Stimulated activated CD4-positive, alpha-beta T cell treated with anti-CD3 and anti-CD28 coated beads, Interleukin-4, amount 100 ng/mL, for 24 hours (primary cell): ENCODE data around the gene MLC1.

Source experiments
- DNase-seq: peaks from one replicate; pipeline ENCODE4 v3.0.0-alpha.2; 2020

MLC1 gene

DNA sequence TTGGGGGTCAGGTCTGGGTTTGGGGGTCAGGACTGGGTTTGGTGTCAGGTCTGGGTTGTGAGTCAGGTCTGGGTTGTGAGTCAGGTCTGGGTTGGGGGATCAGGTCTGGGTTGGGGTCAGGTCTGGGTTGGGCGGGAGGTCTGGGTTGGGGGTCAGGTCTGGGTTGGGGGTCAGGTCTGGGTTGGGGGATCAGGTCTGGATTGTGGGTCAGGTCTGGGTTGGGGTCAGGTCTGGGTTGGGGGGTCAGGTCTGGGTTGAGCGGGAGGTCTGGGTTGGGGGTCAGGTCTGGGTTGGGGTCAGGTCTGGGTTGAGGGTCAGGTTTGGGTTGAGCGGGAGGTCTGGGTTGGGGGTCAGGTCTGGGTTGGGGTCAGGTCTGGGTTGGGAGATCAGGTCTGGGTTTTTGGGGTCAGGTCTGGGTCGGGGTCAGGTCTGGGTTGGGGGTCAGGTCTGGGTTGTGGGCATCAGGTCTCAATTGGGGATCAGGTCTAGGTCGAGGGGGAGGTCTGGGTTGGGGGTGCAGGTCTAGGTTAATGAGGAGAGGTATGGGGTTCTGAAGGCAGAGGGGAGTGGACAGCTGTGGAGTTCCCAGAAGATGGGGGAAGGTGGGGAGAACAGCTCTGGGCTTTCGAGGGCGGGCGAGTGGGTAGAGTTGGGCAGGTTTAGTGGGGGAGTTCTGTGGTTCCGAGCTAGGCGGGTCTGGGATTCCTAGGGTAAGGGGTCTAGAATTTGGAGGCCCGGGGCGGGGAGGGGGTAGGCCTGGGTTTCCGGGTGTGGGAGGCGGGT, 27.8 kb downstream of the MLC1 start:
- DNase-seq, result no peak

- no peak for DNase-seq
Observed at GRCh38 chr22:50056214-50056972, 28.8 kb downstream of the MLC1 start.

DNA sequence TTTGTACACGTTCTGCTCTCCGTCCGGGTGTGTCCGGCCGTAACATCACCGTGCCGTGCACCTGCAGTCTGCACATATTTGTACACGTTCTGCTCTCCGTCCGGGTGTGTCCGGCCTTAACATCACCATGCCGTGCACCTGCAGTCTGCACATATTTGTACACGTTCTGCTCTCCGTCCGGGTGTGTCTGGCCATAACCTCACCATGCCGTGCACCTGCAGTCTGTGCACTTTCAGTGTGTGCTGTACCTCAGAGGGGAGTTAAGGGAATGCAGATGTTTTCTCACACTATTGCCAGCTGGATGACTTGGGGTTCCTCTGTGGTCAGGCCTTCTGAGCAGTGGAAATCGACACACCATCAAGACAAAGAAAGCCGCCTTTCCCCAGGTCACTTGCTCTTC, 31.4 kb downstream of the MLC1 start:
- no peak for DNase-seq

GRCh38 chr22:50051930-50052329, 33.3 kb downstream of the MLC1 start:
- DNase-seq, result no peak

GRCh38 chr22:50049299-50050195, 35.7 kb downstream of the MLC1 start:
- no peak for DNase-seq

GRCh38 chr22:50048836-50049235, 36.4 kb downstream of the MLC1 start:
- no peak for DNase-seq

DNA sequence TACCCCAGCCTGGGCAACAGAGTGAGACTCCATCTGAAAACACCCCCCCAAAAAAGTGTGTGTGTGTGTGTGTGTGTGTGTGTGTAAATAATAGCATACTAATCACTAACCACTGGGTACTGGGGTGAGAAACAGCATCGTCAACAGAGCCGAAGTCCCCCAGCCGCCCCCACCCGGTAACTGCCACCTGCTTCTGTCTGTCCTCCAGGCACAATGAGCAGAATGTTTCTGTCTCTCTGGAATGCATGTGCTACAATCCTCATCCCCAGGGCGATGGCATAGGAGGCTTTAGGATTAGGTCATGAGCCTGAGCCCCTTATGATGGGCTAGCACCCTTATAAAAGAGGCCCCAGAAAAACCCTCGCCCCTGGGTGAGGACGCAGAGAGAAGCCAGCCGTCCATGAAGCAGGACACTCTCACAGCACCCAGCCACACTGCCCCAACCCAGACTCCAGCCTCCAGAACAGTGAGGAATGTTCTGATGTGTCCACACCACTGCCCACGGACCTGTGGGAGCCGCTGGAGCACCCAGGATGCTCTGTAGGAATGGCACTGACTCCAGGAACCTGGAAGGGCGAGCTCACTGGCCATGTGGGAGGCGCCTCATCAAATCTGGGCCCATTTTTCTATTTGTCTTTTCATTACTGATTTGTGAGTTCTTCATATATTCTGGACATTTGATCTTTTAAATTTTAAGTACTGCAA, 37.0 kb downstream of the MLC1 start:
- DNase-seq, result no peak

DNA sequence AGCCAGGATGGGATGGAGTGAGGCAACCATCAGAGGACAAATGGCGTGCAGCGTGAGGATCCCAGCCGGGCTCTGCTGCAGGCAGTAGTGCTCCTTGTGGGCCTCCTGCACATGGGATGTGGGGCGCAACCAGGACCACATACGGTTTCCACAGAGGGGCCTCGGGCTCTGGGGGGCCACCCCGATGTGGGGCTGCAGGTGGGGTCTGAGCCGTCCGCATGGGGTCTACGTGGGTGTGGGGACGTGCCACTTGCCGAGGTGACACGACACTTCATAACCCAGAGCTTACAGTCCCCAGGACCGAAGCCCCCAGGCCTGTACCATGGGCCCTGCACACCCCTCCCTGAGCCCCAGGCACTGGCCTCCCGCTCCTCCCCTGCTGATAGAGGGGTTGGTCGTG, 37.9 kb downstream of the MLC1 start:
- DNase-seq, result no peak

DNA sequence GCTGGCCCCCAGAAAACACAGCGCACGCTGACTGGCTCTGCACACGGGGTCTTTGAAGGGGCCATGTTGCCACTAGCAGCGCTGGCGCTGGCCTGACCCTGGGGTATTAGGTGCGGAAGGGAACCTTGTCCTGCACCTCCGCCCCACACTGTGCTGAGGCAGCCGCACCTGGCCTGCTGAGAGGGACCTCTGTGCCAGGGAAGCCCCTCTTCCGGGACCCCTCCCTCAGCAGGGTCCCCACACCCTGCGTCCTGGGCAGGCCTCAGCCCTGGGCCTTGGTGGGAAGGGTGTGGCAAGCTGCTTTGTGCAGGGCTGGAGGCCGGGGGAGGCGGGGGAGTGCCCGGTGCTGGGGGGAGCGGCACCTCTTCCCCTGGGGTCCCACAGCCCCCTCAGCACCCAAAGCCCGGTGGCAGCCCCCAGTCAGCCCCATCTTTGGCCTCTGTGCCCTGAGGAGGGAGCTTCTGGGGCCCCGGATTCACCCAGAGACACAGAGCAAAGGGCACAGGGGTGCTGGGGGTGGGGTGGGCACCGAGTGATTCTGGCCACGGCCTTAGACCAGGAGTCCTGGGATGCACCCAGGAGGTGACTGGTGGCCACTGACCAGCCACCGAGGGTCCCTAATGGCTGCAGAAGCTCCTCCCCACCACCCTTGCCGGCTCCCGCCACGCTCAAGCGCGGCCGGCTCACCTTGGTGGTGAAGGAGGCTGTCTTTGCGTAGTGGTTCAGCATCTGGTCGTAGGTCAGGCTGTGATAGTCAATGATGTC, 38.6 kb downstream of the MLC1 start:
- DNase-seq, result no peak

DNA sequence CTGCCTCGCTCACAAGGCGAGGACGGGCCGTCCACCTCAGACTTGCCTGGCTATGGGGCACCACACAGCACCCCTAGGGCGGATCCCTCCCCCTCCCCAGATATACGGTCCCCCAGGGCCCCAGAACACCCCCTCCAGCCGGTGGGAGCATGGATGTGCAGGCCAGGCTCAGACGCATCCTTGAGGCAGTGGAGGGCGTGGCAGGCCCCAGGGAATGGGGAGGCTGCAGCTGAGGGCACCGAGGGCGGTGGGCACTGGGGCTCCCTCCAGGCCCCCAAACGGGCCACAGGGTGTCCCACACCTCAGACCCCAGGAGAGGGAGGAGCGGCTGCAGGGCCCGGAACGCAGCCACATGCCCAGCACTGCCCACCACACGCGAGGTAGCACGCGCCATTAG, 39.2 kb downstream of the MLC1 start:
- no peak for DNase-seq

DNA sequence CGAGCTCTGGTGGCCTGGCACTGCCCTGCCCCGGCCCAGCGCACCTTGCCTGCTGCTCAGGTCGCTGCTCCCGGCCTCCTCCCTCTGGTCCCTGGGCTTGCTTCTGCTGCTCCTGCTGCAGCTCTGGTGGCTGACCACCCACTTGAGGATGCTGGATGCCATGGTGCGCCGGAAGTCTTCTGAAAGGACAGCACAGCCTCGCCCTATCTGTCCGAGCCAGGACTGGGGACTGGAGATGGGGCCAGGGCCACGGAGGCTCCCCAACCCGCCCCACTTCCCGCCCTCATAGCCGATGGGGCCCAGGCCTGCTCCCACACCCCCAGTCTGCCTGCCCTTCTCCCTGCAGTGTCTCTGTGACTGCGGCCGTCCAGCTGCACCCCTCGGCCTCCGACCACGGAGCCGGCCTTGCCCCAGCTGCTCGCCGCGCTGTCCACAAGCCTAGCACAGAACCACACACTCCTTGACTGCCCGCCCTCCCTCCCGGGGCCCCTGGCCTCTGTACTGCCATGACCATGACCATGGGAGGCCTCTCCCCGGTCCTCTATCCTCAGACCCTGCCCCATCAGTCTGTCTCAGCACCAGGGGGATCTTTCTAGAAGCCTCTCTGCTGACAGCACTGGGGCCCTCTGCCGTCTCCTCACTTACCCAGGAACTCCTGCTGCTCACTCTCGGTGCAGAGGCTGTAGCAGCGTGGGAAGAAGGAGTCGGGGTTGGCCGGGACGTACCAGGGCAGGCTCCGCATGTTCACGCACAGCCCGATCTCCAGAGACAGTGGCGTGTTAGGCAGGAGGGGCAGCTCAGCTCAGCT, 39.8 kb downstream of the MLC1 start:
- DNase-seq, result no peak

GRCh38 chr22:50044485-50045118, 40.6 kb downstream of the MLC1 start:
- no peak for DNase-seq

GRCh38 chr22:50041361-50042065, 43.7 kb downstream of the MLC1 start:
- no peak for DNase-seq

DNA sequence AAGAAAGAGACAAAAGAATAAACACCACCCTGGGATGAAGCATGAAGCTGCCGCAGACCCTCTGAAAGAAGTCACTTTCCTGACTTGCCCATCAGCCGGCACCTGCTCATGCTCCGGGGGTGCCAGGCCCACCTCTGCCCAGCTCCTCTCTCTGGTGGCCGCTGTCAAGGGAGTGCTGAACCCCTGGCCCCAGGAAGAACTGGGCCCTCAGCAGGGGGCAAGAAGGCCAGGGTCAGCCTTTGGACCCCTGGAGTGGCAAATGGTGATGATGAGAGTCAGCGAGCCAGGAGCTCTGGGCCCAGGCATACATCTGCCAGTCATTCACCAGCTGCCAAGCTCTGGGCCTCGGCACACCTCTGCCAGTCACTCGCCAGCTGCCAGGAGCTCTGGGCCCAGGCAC, 44.5 kb downstream of the MLC1 start:
- DNase-seq, result no peak

GRCh38 chr22:50039669-50040443, 45.4 kb downstream of the MLC1 start:
- no peak for DNase-seq

DNA sequence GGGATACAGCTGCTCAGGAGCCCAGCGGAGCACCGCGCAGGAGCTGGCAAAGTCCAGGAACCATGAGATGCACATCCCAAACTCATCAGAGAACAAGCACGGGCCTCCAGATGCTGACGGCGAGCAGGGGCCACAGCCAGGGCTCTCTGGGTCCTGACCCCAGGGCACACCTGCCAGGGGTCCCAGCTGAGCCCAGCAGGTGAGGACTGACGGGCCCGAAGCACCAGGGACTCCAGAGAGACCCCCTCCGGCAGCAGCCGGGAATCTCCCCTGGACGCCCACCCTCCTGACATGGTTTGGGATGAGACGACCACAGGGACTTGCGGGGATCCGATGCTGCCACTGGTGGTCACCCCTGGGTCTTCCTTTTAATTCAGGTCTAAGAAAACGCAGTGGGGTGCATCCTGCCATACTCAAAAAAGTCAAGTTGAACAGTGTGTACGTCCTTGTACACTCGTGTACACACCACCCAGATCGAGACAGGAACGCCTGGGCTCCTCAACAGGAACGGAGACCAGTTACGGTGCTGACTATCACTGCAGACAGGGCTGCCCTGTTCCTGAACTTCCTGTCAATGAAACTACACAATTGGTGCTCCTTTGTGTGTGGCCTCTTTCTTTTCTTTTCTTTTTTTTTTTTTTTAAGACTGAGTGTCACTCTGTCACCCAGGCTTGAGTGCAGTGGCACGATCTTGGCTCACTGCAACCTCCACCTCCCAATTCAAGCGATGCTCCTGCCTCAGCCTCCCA, 49.1 kb downstream of the MLC1 start:
- no peak for DNase-seq

- no peak for DNase-seq
Observed at GRCh38 chr22:50035131-50035881, 49.9 kb downstream of the MLC1 start.
